Tibial artery (tissue), 4 donors: ENCODE data around the gene CDK6.

ENCODE experiments used
- DNase-seq, 2 donors: peaks; one replicate each; pipeline ENCODE4 v3.0.0-alpha.2; 2019
- H3K27ac ChIP-seq, 2 donors: fragments of 200-600 bp; sonication (generic) in 1 of 2; 1 replicate in 1 of 2; 2 replicates in 1 of 2; pipeline ENCODE4 v1.5.1; 2018 to 2019; ENCODE audit warnings: mild to moderate bottlenecking in 1 of 2
- H3K27me3 ChIP-seq, 2 donors: fragments of 200-600 bp; sonication (generic) in 1 of 2; one replicate each; pipeline versions ENCODE4 v1.5.1 to v1.6.0; 2016 to 2019
- H3K36me3 ChIP-seq, 3 donors: fragments of 200-600 bp; sonication (generic) in 2 of 3; one replicate each; pipeline ENCODE4 v1.5.1; 2016 to 2019; ENCODE audit warnings: mild to moderate bottlenecking in 2 of 3
- H3K4me1 ChIP-seq, 4 donors: fragments of 200-600 bp; sonication (generic) in 2 of 4; 1 replicate in 3 of 4; 2 replicates in 1 of 4; pipeline ENCODE4 v1.5.1; 2016 to 2019
- H3K4me3 ChIP-seq, 2 donors: fragments of 200-600 bp; sonication (generic) in 1 of 2; 1 replicate in 1 of 2; 2 replicates in 1 of 2; pipeline ENCODE4 v1.5.1; 2018 to 2019; ENCODE audit warnings: mild to moderate bottlenecking in 2 of 2
- H3K9me3 ChIP-seq, 3 donors: fragments of 200-600 bp; sonication (generic) in 1 of 3; one replicate each; pipeline ENCODE4 v1.5.1; 2016 to 2019
- intact Hi-C: fragments of 100-400 bp; cut with DNase I; formaldehyde crosslinking; loops from one replicate; pipeline ENCODE4 v1.15.0; 2023; ENCODE audit warnings: low total_unique reads
- TF ChIP-seq, protein P1 (sequence below), 2 experiments: fragments of 200-600 bp in 1 of 2; fragments of 450-650 bp in 1 of 2; IDR thresholded peaks; one replicate each; pipeline ENCODE4 v1.5.1; 2017 to 2019; ENCODE audit warnings: antibody characterized with exemption in 2 of 2, mild to moderate bottlenecking in 1 of 2, moderate library complexity in 1 of 2

The CDK6 gene

DNA sequence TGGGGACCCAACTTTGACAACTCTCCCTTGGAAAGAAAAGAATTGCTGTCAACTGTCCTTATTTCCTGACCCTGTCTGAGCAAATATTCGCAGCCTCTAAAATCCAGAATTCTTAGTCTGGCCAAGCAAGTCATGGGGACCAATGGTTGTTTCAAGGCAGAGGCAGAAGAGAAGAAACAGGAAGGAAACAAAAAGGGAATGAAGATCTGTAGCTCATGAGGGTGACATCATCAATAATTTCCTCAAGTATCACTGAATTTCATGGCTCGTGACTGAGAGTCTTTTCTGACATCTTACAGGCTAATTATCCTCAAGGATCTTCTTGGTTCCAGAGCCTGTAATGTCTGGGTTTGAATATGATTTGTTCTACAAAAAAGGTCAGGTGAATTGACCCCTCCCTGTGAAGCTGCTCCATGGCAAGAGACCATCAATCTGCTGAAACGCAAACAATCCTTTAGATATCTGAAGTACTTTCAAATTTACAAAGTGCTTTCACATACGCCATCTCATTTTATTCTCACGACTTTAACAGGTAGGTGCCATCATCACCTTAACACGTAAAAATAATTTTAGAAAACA is 5.8 kb downstream of the CDK6 start:
- DNase-seq = no peak
- Histone ChIP-seq H3K36me3 (no peaks in the 10 kb centered on the region), H3K9me3 (no peaks in the 10 kb centered on the region), H3K27me3 (no peaks in the 10 kb centered on the region), H3K27ac (peak overlapping the region in 1 of 2 donors; percentile 88), H3K4me1 (peaks cover 0 to 60% (median 21%) of the 10 kb centered on the region in 4 donors), H3K4me3 (no peak overlapping the region)
- intact Hi-C loops = loop anchor here (5.0 to 10.0 kb wide), 4 partner anchors 138 to 306 kb away; partner anchors contain the start of genes PEX1 and RBM48
- TF ChIP-seq, protein P1, sequence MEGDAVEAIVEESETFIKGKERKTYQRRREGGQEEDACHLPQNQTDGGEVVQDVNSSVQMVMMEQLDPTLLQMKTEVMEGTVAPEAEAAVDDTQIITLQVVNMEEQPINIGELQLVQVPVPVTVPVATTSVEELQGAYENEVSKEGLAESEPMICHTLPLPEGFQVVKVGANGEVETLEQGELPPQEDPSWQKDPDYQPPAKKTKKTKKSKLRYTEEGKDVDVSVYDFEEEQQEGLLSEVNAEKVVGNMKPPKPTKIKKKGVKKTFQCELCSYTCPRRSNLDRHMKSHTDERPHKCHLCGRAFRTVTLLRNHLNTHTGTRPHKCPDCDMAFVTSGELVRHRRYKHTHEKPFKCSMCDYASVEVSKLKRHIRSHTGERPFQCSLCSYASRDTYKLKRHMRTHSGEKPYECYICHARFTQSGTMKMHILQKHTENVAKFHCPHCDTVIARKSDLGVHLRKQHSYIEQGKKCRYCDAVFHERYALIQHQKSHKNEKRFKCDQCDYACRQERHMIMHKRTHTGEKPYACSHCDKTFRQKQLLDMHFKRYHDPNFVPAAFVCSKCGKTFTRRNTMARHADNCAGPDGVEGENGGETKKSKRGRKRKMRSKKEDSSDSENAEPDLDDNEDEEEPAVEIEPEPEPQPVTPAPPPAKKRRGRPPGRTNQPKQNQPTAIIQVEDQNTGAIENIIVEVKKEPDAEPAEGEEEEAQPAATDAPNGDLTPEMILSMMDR (IDR thresholded peaks at IDR 0.05) = no peak

DNA sequence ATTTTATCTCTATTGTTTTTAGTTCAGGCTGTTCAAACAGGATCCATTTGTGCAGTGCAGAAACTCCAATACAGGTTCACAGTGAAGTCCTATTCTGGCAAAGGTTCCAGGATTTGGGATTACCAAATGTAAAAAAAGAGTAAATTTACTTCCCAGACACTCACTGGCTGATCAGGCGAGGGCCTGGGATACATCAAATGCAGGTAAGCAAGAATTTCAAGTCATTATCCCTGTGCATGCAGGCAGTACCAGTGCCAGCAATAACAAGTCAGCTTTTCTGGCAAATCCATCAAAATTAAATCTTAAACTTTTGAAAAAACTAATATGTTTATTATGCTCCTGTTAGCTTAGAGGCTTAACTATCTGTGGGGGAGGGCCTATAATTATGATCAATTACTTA is 6.3 kb downstream of the CDK6 start:
- DNase-seq = no peak
- H3K27me3 ChIP-seq = no peaks in the 10 kb centered on the region
- H3K27ac ChIP-seq = peak overlapping the region in 1 of 2 donors; percentile 88
- H3K4me3 ChIP-seq = no peak overlapping the region
- TF ChIP-seq, protein P1 (IDR thresholded peaks at IDR 0.05) = no peak
- intact Hi-C loops = loop anchor here (5.0 to 10.0 kb wide), 4 partner anchors 138 to 305 kb away; partner anchors contain the start of genes PEX1 and RBM48
- no peaks in the 10 kb centered on the region for H3K36me3 ChIP-seq
- H3K4me1 ChIP-seq = peaks cover 0 to 65% (median 21%) of the 10 kb centered on the region in 4 donors
- no peaks in the 10 kb centered on the region for H3K9me3 ChIP-seq

DNA sequence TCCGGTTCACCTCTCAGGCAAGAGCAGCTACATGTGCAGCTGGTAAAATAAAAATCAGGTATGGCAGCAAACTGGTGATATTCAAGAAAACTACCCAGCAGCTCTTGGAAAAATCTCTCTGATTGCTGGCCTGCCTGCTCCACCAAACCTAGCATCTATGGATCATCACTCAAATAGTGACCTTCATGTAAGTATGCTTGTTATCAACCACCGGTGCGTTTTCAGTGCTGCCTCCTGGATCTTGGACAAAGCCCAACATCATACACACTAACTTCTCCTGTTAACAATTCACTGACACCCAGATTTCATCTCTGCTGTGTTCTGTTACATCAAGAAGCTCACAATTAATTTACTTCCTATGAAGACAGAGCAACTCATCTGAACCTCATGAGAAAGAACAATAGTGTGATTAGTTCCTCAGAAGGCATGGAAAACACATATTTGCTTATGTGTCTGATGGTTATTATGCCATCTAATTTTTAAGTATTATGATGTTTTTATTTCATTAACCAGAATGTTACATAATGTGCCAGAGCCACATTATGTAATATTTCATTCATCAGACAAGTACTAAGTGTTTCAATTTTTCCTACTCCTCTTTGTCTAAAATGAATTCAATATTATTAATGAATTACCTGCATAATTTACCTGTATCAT is 8.8 kb downstream of the CDK6 start:
- intact Hi-C loops = no loop called here
- TF ChIP-seq, protein P1 (IDR thresholded peaks at IDR 0.05) = no peak
- Histone ChIP-seq H3K9me3 (no peaks in the 10 kb centered on the region), H3K27me3 (no peaks in the 10 kb centered on the region), H3K4me1 (peaks cover 0 to 82% (median 21%) of the 10 kb centered on the region in 4 donors), H3K36me3 (no peaks in the 10 kb centered on the region), H3K27ac (no peak overlapping the region), H3K4me3 (no peak overlapping the region)
- no peak for DNase-seq

DNA sequence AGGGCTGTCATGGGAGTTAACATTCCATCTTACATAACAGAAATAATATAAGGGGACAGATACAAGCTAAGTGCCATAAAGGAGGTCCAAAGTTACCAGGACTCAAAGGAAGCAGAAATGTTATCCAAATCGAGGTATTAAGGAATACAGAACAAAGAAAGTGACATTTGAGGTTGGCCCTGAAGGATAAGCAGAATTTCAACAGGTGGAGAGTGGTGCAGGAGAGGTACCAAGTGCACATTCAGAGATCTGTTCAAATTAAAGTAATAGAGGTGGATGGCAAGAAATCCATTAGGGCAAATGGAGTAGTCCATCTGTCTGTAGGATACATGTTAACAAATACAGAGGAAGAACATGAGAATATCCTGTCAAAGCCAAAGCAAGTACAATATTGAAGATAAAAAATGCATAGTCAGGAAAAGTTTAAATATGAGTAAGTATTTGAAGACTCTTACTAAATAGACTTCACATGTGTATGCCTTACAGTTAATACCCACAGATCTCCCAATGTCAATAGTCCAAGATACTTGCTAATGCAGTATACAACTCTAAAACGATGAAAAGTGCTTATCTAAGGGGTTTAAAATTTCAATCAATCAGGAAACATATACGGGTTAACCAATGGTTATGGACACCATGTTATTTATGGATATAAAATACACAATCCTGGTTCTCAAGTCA is 10.0 kb downstream of the CDK6 start:
- no peak overlapping the region for H3K27ac ChIP-seq

DNA sequence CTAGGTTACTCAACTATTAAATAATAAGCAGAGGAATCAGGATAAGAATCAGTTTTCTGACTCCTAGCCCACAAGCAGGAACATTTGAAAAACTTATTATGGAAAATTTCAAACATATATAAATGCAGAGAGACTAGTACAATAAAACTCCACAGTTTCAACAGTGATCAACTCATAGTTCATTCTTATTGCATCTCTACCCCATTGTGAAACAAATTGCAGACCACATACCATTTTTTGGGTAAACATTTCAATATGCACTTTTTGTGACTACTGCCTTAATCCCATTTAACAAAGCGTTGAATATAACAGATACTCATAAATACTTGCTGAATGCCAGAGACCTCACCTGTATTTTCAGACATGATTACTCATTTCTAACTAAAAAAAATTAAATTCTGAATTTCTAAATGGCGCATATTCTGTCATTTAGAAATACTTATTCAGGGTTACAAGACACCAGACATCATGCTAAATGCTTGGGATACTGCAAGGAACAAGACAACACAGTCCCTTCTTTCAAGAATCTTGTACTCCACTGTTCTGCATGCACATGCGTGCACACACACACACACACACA is 11.4 kb downstream of the CDK6 start:
- Histone ChIP-seq H3K36me3 (no peaks in the 10 kb centered on the region), H3K4me3 (no peak overlapping the region), H3K4me1 (peaks cover 0 to 60% (median 11%) of the 10 kb centered on the region in 4 donors), H3K9me3 (no peaks in the 10 kb centered on the region), H3K27ac (peak overlapping the region in 1 of 2 donors; percentile 29), H3K27me3 (no peaks in the 10 kb centered on the region)
- DNase-seq = no peak
- TF ChIP-seq, protein P1 (IDR thresholded peaks at IDR 0.05) = no peak
- intact Hi-C loops = no loop called here

More for the DNA sequence above, 10.0 kb downstream of the CDK6 start:
- Histone ChIP-seq H3K4me1 (peaks cover 0 to 75% (median 18%) of the 10 kb centered on the region in 4 donors), H3K36me3 (no peaks in the 10 kb centered on the region), H3K4me3 (no peak overlapping the region), H3K9me3 (no peaks in the 10 kb centered on the region), H3K27me3 (no peaks in the 10 kb centered on the region)
- TF ChIP-seq, protein P1 (IDR thresholded peaks at IDR 0.05) = no peak
- intact Hi-C loops = no loop called here
- DNase-seq = no peak
